ENCODE results near the gene SLC22A17.

- TF ChIP-seq, protein P1, sequence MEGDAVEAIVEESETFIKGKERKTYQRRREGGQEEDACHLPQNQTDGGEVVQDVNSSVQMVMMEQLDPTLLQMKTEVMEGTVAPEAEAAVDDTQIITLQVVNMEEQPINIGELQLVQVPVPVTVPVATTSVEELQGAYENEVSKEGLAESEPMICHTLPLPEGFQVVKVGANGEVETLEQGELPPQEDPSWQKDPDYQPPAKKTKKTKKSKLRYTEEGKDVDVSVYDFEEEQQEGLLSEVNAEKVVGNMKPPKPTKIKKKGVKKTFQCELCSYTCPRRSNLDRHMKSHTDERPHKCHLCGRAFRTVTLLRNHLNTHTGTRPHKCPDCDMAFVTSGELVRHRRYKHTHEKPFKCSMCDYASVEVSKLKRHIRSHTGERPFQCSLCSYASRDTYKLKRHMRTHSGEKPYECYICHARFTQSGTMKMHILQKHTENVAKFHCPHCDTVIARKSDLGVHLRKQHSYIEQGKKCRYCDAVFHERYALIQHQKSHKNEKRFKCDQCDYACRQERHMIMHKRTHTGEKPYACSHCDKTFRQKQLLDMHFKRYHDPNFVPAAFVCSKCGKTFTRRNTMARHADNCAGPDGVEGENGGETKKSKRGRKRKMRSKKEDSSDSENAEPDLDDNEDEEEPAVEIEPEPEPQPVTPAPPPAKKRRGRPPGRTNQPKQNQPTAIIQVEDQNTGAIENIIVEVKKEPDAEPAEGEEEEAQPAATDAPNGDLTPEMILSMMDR (IDR thresholded peaks at IDR 0.05), result no peak
- TF ChIP-seq POLR2A (IDR thresholded peaks at IDR 0.05), result no peak
These were observed 4.6 kb upstream of the SLC22A17 start for GRCh38 chr14:23357261-23357660.

Data from heart left ventricle (tissue), 13 donors.